ENCODE results near the gene DDX51.

The DDX51 gene

GRCh38 chr12:132125736-132126135 is 18.4 kb downstream of the DDX51 start:
- Histone ChIP-seq H3K27ac (replicated peaks) (no peak overlapping the region), H3K27me3 (ENCODE audit: insufficient read depth, poor library complexity, severe bottlenecking) (no peaks in the 10 kb centered on the region), H3K4me3 (replicated peaks; ENCODE audit: insufficient read depth, low read length) (no peak overlapping the region)
- no peak for DNase-seq (ENCODE audit: low read depth in 1 of 2, low spot score in 1 of 2)
- TF ChIP-seq POLR2AphosphoS5 (IDR thresholded peaks at IDR 0.05; ENCODE audit: low read depth): no peak
- TF ChIP-seq, protein P1, sequence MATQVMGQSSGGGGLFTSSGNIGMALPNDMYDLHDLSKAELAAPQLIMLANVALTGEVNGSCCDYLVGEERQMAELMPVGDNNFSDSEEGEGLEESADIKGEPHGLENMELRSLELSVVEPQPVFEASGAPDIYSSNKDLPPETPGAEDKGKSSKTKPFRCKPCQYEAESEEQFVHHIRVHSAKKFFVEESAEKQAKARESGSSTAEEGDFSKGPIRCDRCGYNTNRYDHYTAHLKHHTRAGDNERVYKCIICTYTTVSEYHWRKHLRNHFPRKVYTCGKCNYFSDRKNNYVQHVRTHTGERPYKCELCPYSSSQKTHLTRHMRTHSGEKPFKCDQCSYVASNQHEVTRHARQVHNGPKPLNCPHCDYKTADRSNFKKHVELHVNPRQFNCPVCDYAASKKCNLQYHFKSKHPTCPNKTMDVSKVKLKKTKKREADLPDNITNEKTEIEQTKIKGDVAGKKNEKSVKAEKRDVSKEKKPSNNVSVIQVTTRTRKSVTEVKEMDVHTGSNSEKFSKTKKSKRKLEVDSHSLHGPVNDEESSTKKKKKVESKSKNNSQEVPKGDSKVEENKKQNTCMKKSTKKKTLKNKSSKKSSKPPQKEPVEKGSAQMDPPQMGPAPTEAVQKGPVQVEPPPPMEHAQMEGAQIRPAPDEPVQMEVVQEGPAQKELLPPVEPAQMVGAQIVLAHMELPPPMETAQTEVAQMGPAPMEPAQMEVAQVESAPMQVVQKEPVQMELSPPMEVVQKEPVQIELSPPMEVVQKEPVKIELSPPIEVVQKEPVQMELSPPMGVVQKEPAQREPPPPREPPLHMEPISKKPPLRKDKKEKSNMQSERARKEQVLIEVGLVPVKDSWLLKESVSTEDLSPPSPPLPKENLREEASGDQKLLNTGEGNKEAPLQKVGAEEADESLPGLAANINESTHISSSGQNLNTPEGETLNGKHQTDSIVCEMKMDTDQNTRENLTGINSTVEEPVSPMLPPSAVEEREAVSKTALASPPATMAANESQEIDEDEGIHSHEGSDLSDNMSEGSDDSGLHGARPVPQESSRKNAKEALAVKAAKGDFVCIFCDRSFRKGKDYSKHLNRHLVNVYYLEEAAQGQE (IDR thresholded peaks at IDR 0.05; ENCODE audit: insufficient replicate concordance, low read depth): no peak

- TF ChIP-seq SPI1 (IDR thresholded peaks at IDR 0.05; ENCODE audit: borderline replicate concordance, low read depth) (no peak), POLR2AphosphoS5 (IDR thresholded peaks at IDR 0.05; ENCODE audit: low read depth) (no peak; the same call in 1 of the 2 replicates), GABPA (IDR thresholded peaks at IDR 0.05; ENCODE audit: low read depth) (no peak)
- TF ChIP-seq, protein P2, sequence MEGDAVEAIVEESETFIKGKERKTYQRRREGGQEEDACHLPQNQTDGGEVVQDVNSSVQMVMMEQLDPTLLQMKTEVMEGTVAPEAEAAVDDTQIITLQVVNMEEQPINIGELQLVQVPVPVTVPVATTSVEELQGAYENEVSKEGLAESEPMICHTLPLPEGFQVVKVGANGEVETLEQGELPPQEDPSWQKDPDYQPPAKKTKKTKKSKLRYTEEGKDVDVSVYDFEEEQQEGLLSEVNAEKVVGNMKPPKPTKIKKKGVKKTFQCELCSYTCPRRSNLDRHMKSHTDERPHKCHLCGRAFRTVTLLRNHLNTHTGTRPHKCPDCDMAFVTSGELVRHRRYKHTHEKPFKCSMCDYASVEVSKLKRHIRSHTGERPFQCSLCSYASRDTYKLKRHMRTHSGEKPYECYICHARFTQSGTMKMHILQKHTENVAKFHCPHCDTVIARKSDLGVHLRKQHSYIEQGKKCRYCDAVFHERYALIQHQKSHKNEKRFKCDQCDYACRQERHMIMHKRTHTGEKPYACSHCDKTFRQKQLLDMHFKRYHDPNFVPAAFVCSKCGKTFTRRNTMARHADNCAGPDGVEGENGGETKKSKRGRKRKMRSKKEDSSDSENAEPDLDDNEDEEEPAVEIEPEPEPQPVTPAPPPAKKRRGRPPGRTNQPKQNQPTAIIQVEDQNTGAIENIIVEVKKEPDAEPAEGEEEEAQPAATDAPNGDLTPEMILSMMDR (IDR thresholded peaks at IDR 0.05; ENCODE audit: insufficient read depth, low read length): no peak
- TF ChIP-seq, protein P1 (IDR thresholded peaks at IDR 0.05; ENCODE audit: insufficient replicate concordance, low read depth): no peak
- Histone ChIP-seq H3K4me3 (replicated peaks; ENCODE audit: insufficient read depth, low read length) (no peak overlapping the region), H3K27me3 (ENCODE audit: insufficient read depth, poor library complexity, severe bottlenecking) (no peaks in the 10 kb centered on the region), H3K27ac (replicated peaks) (peak overlapping the region; percentile 18; the same call in 1 of the 2 replicates)
- DNase-seq (ENCODE audit: low read depth in 1 of 2, low spot score in 1 of 2): peak; percentile 42 to 81
These were observed 19.2 kb downstream of the DDX51 start for GRCh38 chr12:132124766-132125425.

- Histone ChIP-seq H3K27me3 (ENCODE audit: insufficient read depth, poor library complexity, severe bottlenecking) (no peaks in the 10 kb centered on the region), H3K4me3 (replicated peaks; ENCODE audit: insufficient read depth, low read length) (no peak overlapping the region), H3K27ac (replicated peaks) (peak overlapping the region; percentile 18; the same call in 1 of the 2 replicates)
- DNase-seq (ENCODE audit: low read depth in 1 of 2, low spot score in 1 of 2): peak; percentile 46 to 63
- TF ChIP-seq, protein P2 (IDR thresholded peaks at IDR 0.05; ENCODE audit: insufficient read depth, low read length): no peak
- no peak for TF ChIP-seq GABPA (IDR thresholded peaks at IDR 0.05; ENCODE audit: low read depth)
- TF ChIP-seq SPI1 (IDR thresholded peaks at IDR 0.05; ENCODE audit: borderline replicate concordance, low read depth): no peak
- TF ChIP-seq POLR2AphosphoS5 (IDR thresholded peaks at IDR 0.05; ENCODE audit: low read depth): no peak
- TF ChIP-seq, protein P1 (IDR thresholded peaks at IDR 0.05; ENCODE audit: insufficient replicate concordance, low read depth): no peak
These were observed 20.0 kb downstream of the DDX51 start for GRCh38 chr12:132123970-132124765.
